ENCODE results near the gene SCYL1.

Gene SCYL1

DNA sequence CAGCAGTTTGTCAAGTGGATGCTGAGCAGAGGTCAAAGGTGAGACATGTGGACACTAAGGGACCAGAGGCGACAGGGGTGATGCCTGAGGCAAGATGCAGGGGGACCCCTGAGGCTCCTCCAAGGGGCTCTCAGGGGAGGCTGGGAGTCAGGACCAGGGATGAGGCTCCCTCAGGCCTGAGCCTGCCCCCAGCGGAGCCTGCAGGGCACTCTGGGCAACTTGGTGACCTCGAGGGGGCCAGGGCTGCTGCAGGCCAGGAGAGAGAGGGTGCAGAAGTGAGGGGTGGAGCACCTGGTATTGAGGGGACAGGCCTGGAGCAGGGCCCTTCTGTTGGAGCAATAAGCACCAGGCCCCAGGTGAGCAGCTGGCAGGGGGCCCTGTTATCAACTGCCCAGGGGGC is 57.0 kb downstream of the SCYL1 start:
- no peak for DNase-seq (ENCODE audit: low read depth, low spot score)

- DNase-seq (ENCODE audit: low read depth, low spot score) = no peak
Observed at GRCh38 chr11:65583589-65583988, 58.7 kb downstream of the SCYL1 start.

- no peak for DNase-seq (ENCODE audit: low read depth, low spot score)
Observed at GRCh38 chr11:65584106-65584505, 59.2 kb downstream of the SCYL1 start.

GRCh38 chr11:65584723-65585171 is 59.9 kb downstream of the SCYL1 start:
- no peak for DNase-seq (ENCODE audit: low read depth, low spot score)

- DNase-seq (ENCODE audit: low read depth, low spot score) = no peak
Observed at GRCh38 chr11:65585396-65586246, 60.7 kb downstream of the SCYL1 start.

GRCh38 chr11:65586247-65586630 is 61.4 kb downstream of the SCYL1 start:
- DNase-seq (ENCODE audit: low read depth, low spot score) = no peak

- DNase-seq (ENCODE audit: low read depth, low spot score) = no peak
Observed at GRCh38 chr11:65586676-65587075, 61.8 kb downstream of the SCYL1 start.

Measured in smooth muscle cell of the brain vasculature (primary cell).